Germinal center (tissue), 1 donor: ENCODE data around the gene GARIN1A.
A peak's percentile ranks its signal among the peaks of the same experiment; 100 is the strongest.
"Not testable (repeated sequence)": the region's sequence is repeated elsewhere in the genome, so short reads cannot be mapped to it uniquely, and the experiment has no call there.

Experiments used
- DNase-seq: peaks from one replicate; pipeline ENCODE4 v3.0.0; 2012; ENCODE audit warnings: mixed read lengths, low spot score

Gene GARIN1A

DNA sequence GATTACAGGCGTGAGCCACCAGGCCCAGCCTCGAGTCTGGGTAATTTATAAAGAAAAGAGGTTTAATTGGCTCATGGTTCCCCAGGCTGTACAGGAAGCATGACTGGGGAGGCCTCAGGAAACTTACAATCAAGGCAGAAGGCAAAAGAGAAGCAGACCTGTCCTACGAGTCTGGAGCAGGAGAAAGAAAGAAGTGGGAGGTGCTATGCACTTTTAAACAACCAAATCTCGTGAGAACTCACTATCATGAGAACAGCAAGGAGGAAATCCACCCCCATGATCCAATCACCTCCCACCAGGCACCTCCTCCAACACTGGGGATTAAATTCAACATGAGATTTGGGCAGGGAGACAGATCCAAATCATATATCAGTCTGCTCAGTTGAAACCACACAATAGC lies 11.6 kb downstream of the GARIN1A start:
- not testable (repeated sequence) for DNase-seq

GRCh38 chr7:128687131-128687530 lies 15.0 kb downstream of the GARIN1A start:
- no peak for DNase-seq

DNA sequence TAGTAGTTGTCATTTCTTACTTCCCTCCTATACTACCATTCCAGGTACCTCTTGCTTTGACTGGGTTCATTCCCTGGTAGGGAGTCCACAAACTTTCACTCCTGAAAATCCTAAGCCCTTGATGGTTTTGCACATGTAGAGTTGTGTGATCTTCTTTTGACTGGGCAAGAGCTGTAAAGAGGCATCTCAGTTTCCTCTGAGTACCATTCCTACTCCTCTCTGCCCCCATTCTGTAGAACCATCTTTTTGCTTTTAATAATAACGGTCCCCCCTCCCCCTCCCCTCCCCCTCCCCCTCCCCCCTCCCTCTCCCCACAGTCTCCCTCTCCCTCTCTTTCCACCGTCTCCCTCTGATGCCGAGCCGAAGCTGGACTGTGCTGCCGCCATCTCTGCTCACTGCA lies 16.4 kb downstream of the GARIN1A start:
- no peak for DNase-seq

DNA sequence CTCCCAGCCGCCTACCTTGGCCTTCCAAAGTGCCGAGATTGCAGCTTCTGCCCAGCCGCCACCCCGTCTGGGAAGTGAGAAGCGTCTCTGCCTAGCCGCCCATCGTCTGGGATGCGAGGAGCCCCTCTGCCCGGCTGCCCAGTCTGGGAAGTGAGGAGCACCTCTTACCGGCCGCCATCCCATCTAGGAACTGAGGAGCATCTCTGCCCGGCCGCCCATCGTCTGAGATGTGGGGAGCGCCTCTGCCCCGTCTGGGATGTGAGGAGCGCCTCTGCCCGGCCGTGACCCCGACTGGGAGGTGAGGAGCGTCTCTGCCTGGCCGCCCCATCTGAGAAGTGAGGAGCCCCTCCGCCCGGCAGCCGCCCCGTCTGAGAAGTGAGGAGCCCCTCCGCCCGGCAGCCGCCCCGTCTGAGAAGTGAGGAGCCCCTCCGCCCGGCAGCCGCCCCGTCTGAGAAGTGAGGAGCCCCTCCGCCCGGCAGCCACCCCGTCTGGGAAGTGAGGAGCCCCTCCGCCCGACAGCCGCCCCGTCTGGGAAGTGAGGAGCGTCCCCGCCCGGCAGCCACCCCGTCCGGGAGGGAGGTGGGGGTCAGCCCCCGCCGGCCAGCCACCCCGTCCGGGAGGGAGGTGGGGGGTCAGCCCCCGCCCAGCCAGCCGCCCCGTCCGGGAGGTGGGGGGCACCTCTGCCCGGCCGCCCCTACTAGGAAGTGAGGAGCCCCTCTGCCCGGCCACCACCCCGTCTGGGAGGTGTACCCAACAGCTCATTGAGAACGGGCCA lies 17.3 kb downstream of the GARIN1A start:
- not testable (repeated sequence) for DNase-seq

GRCh38 chr7:128691227-128691626 lies 19.1 kb downstream of the GARIN1A start:
- DNase-seq: no peak

DNA sequence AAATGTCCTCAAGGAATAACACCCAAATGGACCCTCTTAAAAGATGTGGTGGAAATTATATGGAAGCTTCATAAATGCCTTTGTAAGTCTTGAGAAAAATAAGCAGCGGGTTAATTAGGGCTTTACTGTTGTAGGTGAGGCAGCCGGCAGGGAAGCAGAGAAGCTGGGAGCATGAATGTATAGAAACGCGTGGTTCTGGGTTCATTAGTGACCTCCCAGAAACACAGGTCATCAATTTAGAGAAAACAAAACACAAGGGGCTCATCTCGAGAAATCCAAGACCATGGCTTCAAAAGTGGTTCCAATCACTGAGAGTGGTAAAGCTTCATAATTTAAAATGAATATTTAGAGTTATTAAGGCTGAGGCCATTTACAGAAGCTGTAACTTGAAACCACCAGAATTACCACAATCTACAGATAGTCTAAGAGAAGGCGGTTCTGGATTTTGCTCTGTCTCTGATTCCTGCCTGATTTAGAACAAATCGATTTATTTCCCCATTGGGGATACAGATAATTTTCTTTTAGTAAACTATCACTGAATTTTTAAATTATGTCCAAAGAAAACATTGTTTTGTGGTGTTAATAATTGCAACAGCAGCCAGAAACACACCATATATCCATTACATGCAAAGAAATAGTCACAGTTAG lies 20.7 kb downstream of the GARIN1A start:
- no peak for DNase-seq

DNA sequence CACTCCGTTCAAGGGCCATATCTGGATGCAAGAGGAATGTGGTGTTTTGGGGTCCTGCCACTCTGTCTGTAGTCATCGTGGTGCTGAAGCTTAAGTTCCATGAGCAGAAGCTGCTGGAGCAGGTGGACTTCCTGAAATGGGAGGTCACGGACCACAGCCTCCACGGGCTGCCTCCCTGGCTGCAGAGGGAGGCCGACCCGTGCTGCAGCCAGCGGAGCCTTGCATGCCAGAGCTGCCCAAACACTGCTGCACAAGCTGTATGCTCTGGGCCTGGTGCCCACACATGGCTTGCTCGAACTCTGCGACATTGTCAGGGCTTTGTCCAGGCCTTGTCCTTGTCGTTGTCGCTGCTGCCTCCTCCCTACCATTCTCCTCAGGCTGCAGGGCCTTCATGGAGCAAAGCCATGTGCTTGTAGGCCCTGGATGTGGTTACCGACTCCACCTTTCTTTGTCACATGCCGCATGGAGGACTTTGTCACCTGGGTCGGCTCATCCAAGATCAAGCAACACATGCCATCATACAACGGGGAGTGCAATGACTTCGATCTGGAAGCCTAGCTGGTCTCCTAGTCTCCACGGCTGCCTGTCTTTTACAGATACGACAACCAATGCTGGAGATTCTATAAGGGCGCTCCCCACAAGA lies 21.4 kb downstream of the GARIN1A start:
- DNase-seq: no peak

- no peak for DNase-seq
Measured at GRCh38 chr7:128694738-128695137, 22.6 kb downstream of the GARIN1A start.

DNA sequence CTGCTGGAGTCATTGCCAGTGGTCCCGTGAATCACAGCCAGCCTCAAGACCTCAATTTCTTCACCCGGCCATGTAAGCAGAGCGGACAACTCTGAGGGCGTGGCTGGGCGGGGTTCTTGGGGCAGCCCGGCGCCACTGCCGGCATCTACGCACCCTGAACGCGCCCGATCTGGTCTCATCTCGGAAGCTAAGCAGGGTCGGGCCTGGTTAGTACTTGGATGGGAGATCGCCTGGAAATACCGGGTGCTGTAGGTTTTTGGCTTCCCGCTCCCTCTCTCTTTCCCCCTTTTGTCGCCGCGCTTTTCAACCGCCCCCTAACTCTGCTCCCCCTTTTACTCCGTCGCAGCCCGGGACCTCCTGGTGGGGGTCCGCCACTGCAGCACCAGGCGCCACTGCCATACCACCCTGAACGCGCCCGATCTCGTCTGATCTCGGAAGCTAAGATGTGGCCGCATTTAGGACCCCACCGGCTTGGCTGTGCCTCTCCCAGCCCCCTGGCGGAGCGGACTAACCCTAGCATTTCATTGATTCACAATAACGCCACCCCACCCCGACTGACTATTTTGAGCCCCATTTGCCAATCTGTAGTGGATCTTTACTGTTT lies 25.3 kb downstream of the GARIN1A start:
- DNase-seq: peak; percentile 62

GRCh38 chr7:128699196-128699712 lies 27.2 kb downstream of the GARIN1A start:
- DNase-seq: no peak

GRCh38 chr7:128699895-128700294 lies 27.8 kb downstream of the GARIN1A start:
- no peak for DNase-seq

- no peak for DNase-seq
Measured at GRCh38 chr7:128701062-128701785, 29.1 kb downstream of the GARIN1A start.

- no peak for DNase-seq
Measured at GRCh38 chr7:128703609-128704241, 31.6 kb downstream of the GARIN1A start.

DNA sequence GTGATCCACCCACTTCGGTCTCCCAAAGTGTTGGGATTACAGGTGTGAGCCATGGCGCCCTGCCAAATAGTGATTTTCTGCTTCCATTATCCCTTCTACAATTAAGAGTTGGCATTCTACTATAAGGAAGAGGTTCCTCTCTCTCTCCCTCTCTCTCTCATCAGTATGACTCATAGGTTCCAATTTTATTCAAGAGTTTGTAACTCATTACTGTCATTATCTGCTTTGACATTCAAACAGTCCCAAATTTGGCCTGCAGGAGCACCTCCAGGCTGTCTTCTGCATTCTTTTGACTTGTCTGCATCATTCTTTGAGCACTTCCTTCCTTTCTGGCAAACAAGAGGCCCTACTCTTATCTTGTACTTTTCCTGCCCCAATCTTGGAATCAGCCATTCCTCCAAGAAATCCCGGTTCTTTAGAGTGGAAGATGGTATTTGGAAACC lies 33.8 kb downstream of the GARIN1A start:
- no peak for DNase-seq

GRCh38 chr7:128707752-128708151 lies 35.7 kb downstream of the GARIN1A start:
- DNase-seq: no peak

GRCh38 chr7:128708235-128708634 lies 36.1 kb downstream of the GARIN1A start:
- no peak for DNase-seq

DNA sequence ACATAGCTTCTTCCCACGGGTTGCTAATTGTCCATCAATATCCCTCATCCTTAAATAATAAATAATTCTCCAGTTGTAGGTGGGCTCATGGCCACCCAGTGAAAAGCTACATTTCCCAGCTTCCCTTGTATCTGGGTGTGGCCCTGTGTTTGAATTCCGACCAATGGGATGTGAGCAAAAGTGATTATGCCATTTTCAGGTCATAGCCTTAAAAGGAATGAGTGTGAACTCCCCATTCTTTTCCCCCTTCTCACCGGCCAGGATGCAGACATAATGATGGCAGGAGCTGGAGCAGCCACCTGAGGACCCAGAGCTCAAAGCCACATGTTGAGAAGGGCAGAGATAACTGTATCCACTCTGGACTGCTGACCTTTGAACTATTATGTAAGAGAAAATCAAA lies 36.7 kb downstream of the GARIN1A start:
- DNase-seq: no peak

GRCh38 chr7:128710481-128710880 lies 38.4 kb downstream of the GARIN1A start:
- no peak for DNase-seq

DNA sequence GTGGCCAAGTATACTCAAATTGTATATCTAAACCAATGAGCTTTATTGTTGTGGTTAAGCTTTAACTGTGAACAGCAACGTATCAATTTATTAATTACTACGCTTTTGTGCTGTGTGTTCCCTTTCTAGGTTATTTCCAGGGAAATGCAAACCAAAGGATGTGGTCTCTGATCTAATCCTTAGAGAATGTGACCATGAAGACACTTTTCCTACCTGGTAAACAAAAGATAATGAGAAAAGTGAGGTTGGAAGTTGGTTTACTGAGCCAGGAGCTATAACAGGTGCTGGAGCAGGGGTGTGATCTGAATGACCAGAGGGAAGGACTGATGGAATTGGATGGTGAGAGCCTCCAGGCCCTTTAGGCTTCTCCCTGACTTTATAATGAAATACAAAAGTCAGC lies 41.7 kb downstream of the GARIN1A start:
- DNase-seq: no peak

DNA sequence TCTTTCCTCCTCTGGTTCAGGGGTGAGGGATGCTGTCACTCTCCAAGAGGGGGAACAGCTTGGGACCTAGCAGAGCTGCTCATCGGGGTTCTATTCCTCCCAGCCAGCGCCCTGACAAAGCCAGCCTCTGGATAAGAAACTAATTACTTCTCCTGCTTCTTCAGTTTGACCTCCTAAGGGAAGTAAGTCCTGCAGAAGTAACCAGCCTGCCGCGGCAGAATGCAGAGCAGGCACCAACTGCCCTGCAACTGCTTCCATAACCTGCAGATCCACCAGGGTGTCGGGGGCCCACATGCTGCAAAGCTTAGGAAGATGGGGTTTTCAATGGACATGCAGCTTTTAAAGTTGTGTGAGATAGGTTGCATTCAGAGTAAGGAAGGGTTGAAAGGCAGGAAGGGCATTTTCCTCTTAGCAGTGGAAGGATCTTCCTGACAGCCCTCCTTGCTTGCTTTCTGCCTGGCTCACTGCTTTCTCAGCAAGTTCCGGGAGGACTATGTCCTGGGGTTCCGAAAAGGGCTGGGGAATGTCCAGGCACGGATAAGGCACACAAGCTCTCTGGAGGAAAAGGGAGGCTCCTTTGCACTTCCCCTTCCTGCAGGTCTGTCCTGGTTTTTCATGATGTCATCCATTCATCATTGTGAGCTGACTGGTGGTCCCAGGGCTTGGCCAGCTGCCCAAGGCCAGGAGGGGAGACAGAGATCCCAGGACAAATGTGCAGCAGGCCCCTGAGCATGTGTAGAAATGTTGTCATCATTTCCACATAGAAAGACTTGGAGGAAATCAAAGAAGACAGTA lies 42.8 kb downstream of the GARIN1A start:
- DNase-seq: no peak
